IPS DF 19.7 (cell line): Measurements from ENCODE around the gene DBF4B.

ENCODE experiments used
- DNase-seq: peaks from one replicate; pipeline ENCODE4 v3.0.0-alpha.2; 2013; ENCODE audit warnings: low read depth, low spot score

DBF4B gene

DNA sequence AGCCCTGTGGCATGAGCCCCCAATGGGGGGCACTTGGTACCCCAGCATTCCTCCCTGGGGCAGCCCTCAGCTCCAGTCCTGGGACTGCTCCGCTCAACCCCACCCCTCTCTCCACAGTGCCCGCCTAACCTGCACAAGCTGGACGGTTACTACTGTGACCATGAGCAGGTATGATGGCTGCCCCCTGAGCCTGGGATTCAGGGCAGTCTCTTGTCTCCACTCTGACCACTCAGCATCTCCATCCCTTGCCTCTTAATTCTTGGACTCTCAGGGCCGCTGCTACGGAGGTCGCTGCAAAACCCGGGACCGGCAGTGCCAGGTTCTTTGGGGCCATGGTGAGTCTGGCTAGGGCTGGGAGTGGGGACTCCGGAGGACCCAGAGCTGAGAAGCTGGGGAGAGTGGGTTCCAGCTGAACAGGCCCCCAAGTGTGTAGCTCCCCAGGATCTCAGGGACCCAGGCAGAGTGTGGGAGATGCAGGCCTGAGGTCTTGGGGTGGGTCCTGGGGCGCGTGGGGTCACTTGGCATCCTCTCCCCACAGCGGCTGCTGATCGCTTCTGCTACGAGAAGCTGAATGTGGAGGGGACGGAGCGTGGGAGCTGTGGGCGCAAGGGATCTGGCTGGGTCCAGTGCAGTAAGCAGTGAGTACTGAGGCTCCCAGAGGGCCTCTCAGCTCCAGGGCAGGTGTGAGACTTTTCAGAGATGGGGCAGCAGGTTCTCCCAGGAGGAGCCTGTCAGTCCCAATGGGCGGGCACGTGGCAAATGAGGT is 68.3 kb downstream of the DBF4B start:
- DNase-seq: no peak

DNA sequence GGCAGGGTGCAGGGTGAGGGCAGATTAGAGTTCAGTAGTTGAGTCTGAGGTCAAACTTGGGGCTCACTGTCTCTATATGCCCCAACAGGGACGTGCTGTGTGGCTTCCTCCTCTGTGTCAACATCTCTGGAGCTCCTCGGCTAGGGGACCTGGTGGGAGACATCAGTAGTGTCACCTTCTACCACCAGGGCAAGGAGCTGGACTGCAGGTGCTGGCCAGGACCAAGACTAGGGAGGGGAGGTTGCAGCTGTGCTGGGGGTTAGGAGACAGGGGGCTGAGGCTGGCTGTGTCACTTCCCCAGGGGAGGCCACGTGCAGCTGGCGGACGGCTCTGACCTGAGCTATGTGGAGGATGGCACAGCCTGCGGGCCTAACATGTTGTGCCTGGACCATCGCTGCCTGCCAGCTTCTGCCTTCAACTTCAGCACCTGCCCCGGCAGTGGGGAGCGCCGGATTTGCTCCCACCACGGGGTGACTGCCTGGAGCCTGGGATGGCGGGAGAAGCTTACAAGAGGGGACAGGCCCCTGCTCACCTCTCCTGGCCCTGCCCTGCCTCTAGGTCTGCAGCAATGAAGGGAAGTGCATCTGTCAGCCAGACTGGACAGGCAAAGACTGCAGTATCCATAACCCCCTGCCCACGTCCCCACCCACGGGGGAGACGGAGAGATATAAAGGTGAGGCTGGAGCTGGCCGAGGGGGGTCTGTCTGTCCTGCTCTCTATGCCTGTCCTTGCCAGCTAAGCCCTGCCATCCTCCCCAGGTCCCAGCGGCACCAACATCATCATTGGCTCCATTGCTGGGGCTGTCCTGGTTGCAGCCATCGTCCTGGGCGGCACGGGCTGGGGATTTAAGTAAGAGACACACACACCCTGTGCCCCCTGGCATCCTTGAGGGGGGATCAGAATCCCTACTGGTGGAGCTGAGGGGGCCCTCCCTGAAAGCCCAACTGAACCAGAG is 69.2 kb downstream of the DBF4B start:
- DNase-seq: no peak

DNA sequence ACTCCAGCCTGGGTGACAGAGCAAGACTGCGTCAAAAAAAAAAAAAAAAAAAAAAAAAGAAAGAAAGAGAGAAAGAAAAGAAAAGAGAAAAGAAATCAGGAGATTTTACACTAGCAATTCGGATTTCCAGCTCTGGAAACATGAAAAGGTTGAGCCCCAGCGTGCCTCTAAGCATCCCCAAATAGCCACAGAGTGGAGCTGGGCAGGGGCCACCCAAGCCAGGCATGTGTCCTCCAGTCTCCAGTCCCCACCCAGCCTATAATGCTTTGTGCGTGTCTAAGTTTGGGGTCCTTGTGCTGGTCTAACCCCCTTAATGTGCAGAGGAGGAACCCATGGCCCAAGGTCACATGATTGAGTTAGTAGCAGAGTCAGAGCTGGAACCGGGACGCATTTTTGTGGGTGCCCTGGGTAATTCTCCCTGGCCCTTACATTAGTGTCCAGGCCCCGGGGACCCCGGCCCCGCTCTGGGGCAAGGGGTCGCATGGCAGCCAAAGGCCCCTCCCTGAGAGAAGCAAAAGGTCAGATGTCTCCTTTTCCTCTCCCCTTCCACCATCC is 70.3 kb downstream of the DBF4B start:
- no peak for DNase-seq

DNA sequence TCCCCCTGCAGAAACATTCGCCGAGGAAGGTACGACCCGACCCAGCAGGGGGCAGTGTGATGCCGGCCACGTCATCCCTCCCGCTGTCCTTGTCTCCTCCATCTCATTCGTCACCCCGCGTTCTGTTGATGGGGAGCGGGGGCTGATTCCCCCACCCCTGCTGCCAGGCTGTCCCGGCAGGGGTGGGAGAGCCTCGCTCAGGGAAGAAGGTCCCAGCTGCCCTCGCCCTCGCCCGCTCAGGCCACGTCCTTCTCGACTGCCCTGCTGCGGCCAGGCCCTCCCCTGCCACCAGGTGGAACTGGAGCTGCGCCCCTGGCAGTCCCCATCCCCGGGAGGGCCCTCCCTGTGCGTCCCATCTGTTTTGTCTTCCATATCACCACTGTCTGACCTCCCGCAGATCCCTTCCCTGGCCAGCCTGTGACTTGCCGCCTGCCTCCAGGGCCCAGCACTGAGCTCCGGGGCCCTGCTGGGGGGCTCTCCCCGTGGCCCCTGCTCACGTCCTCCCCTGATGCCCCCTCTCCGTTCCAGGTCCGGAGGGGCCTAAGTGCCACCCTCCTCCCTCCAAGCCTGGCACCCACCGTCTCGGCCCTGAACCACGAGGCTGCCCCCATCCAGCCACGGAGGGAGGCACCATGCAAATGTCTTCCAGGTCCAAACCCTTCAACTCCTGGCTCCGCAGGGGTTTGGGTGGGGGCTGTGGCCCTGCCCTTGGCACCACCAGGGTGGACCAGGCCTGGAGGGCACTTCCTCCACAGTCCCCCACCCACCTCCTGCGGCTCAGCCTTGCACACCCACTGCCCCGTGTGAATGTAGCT is 71.0 kb downstream of the DBF4B start:
- DNase-seq: no peak

DNA sequence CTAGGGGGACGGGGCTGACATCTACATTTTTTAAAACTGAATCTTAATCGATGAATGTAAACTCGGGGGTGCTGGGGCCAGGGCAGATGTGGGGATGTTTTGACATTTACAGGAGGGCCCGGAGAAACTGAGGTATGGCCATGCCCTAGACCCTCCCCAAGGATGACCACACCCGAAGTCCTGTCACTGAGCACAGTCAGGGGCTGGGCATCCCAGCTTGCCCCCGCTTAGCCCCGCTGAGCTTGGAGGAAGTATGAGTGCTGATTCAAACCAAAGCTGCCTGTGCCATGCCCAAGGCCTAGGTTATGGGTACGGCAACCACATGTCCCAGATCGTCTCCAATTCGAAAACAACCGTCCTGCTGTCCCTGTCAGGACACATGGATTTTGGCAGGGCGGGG is 71.7 kb downstream of the DBF4B start:
- DNase-seq: no peak

DNA sequence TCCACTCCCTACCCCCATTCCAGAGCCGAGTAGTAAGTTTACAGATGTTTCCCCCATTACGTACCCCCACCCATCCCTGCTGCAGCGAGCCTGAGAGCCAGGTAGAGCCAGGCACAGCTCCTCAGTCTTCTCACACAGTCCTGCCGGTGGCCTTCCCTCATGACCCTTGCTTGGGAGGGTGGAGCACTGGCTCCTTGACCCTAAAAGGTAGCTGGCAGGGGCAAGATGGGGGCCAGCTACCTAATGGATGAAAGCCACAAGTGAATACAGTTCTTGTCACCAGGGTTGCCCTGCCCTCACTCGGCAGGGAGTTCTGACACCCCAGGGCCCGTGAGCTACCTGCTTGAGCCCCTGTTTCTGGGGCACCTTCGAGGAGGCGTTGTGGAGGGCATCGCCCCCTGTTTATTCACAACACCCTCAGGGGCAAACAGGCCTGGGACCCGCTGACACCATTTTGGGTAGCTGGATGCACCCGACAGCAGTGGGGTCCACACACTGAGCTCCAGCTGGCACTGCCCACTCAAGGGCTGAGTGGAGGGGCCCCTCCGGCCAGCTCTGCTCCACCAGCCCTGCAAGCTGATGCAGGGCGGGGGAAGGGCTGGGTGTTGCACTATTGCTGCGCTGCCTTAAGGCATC is 72.5 kb downstream of the DBF4B start:
- no peak for DNase-seq

DNA sequence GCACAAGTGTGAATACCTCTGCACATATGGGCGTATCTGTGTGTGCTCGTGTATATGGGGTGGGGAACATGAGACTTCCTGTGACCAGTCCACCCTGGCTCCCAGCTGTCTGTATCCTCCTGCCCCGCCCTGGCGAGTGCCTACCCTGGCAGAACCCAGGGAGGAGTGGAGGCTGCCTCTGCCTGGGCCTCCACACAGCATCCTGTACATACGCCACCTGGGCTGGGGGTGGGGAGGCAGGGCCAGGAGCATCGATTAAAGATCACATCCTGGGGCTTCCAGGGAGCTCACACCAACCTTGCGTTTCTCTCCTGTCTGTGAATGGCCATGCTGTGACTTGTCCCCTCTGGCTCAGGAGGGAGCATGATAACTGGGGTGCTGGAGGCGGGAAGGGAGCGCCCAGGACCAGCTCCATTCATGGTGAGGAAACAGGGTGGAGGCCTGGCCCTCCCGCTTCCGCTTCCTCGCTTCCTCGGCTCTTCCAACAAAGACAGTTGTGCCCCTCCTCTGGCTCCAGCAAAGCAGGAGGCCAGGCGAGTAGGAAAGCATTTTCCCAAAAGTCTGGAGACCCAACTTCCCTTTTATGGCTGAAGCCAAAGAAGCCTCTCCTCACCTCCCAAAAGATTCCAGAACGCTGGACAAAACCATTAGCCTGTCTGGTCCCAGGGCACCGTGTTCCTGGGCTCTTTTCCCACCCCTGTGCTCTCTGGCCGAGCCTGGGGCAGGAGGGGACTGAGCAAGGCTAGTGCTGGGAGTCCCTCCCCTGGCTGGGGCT is 73.3 kb downstream of the DBF4B start:
- DNase-seq: no peak

DNA sequence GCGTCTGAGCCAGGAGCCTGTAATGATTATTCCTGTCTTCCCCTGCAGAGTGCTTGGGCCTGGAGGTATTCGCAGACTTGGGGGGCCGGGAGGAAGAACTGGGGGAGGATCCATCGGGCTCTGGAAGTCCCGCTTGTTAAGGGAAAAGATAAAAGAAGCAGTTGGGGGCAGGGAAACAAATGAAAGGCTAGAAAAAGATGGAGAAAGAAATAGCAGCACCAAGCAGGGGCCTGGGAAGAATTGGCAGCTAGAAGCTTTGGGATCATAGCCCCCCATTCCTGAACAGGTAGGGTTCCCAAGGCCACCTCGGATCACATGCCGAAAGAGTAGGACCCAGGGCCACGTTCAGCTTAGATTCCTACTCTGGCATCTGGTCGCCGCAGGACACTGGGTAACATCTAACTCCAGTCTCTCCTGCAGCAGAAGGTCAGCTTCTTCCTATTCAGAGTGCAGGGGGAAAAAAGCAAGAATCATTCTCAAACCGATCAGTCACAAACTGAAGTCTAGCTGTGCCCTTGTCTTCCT is 73.9 kb downstream of the DBF4B start:
- DNase-seq: no peak

DNA sequence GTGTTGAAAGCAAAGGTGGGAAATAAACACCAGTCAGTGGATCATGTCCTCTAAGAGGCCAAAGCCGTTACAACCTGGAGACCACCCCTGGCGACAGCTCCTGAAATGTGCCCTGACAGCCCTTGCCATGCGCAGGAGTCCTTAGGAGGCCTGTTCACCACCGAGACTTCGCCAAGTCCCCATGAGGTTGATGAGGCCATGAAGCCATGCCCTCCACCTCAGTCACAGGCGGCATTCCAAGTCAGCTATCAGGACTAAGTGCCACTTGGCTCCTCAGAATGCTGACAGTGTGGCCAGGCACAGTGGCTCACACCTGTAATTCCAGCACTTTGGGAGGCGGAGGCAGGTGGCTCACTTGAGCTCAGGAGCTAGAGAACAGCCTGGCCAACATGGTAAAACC is 77.5 kb downstream of the DBF4B start:
- no peak for DNase-seq

DNA sequence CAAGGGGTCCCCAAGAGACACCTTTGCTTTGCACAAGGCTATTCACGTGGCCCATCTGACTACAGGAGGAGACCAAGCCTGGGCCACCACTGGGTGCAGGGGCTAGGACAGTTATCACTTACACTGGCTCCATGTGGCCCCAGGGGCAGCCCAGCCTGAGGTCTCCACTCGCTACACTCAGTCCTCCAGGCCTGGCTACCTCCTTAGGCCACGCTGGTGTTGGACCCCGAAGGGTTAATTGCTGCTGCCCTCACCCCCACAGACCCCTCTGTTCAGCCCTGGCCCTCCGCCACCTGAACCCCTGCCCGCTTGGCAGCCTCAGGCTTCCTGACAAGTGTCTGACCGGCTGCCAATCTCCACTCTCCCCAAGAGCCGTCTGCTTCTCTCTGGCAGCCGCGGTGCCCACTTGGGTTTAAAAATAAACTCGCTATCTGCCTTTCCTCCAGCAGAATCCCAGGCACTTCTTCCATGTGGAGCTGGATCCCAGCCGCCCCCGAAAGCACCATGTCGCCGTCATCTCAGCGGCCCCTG is 78.2 kb downstream of the DBF4B start:
- DNase-seq: no peak

DNA sequence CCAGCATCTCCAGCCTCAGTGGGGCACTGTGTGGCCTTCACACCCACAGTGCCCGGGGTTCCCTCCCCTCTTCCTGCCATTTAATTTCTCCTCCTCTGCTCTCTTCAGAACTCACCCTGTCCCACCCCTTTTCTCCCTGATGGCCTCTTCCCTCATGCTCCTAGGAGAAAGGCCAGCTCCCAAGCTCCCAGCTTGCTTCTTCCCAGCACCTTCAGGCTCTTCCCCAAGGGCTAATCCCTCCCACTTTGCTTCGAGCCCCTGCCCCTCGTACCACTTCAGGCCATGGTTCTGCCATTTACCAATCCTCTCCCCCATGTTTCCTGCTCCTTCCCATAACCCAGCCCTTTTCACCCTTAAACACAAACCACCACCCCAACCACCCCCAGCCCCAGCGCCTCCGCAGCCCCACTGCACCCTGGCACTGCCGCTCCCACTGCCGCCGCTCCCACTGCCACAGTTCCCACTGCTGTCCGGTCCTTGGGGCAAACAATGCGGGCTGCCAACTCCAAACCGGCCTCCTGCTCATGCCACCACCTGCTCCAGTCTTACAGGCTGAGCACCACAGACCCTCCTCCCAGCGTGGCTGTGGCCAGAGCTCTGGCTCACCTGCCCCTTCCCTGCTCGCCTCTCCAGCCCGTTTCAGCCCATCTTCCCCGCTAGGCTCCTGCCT is 78.9 kb downstream of the DBF4B start:
- DNase-seq: no peak

DNA sequence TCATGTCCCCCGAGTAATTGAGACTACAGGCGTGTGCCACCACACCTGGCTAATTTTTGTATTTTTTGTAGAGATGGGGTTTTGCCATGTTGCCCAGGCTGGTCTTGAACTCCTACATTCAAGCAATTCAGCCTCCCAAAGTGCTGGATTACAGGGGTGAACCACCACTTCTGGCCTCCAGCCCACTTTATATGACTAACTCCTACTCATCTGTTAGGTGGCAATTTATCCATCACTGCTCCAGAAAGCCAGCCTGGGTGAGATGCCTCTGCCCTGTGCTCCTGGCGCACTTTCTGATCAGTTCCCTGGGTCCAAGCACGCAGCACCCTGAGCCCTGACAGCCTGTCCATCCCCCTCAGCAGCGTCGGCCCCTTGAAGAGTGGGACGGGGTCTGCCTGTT is 79.7 kb downstream of the DBF4B start:
- no peak for DNase-seq

DNA sequence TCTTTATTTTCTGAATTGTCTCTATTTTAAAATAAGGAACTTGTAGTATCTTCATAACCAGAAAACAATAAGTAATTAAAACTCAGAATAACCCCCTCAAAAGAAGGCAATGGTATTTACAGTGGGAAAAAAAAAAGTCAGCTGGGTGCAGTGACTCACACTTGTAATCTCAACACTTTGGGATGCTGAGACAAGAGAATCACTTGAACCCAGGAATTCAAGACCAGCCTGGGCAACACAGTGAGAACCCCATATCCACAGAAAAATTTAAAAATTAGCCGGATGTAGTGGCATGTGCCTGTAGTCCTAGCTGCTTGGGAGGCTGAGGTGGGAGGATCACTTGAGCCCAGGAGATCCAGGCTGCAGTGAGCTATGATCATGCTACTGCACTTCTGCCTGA is 83.8 kb downstream of the DBF4B start:
- no peak for DNase-seq

DNA sequence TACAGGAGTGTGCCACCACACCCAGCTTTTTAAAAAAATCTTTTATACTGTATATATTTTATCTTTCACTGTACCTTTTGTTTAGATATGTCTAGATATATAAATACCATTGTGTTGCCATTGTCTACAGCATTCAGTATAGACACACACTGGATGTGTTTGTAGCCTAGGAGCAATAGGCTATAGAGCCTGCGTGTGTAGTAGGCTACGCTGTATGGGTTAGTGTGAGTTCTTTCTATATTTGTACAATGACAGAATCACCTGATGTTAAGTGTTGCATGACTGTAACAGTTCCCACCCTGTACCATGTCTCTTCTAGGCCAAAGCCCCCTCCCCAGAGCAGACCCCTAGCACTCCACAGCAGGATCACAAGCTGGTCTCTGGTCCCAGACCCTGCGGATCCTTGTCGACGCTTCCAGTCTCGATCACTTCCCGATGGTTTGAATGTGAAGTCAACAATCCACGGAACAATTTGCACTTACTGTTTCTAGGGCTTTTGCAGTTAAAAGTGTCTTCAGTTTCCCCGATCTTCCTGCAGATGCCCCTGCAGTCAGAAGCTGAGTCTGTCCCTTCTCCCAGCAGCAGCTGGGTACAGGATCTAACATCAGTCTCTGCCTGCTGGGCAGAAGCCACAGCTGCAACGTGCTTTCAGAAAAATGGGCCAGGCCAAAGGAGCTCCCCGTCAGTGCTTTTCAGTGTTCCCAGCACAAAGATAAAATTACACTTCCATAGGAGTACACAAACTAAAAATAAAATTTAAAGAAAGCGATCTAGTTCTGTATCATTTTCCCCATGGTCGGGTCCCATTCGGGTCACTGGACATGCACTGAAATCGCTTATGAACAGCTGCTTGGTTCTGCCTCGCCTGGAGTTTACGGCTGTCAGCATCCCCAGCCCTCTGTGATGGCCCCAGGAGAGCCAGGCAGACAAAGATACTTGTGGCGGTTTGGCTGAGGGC is 85.7 kb downstream of the DBF4B start:
- DNase-seq: no peak

DNA sequence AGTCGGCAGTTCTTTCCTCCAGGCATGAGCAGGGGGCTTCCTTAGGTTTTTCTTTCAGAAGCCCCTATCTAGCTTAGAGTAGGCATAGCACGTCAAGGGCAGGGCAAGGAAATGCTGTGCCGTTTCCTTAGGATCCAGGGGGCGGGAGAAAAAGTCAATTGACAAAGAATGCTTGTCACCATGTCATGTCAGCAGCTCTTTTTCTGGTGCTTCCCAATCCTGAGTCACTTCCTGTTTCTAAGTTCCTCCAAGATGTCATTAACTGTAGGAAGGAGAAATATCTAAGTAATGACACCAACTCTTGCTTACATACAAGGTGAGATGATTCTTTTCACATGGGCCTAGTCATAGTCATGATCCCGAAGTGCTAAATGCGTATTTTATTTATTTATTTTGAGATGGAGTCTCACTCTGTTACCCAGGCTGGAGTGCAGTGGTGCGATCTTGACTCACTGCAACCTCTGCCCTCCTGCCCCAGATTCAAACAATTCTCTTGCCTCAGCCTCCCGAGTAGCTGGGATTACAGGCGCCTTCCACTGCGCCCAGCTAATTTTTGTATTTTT is 86.5 kb downstream of the DBF4B start:
- no peak for DNase-seq

DNA sequence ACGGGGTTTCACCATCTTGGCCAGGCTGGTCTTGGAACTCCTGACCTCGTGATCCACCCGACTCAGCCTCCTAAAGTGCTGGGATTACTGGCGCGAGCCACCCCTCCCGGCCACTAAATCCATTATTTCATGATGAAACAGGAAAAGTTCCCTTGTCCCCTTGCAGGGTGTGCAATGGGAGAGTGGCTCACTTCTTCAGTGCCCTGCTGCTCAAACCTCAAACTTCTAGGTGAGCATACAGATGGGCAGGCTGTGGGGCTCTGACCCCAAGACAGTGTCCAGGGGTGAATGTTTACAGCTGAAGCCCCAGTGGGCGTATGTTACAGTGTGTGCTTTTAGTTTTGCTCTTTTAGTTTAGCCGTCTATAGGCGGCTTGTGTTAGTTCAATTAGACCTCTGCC is 87.0 kb downstream of the DBF4B start:
- no peak for DNase-seq

DNA sequence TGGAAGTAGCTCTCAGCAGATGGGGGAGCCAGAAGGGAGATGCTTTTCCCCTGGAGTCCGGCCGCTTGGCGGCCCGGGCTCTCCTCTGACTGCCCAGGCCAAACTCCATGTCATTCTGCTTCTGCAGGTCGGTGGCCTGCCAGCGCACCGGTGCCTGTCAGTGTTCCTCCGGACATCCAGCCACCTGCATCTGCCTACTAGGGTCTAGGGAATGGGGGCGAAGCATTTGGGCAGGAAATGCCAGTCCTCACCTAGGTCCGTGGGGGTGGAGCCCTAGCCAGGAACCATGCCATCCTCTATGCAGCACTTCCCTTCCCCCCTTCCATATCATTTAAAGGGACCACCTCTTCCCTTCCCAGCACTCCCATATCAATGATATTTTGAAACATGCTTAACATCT is 87.5 kb downstream of the DBF4B start:
- DNase-seq: no peak

DNA sequence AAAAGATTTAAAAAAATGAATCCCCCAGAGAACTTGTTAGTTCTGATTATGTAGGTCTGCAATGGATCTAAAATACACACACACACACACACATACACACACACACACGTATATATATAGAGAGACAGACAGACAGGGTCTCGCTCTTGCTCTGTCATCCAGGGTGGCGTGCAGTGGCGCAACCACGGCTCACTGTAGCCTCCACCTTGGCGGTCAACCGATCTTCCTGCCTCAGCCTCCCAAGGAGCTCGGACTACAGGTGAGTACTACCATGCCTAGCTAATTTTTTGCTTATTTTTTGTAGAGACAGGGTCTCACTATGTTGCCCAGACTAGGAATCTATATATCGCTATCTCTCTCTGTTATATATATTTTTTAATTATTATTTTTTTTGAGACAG is 88.3 kb downstream of the DBF4B start:
- no peak for DNase-seq
